HEK293T (cell line): ENCODE measurements around the gene NF1.

Experiments used
- BHLHE40 ChIP-seq: fragments of 450-650 bp; IDR thresholded peaks from 2 replicates; pipeline ENCODE4 v1.6.1; 2016; ENCODE audit warnings: mild to moderate bottlenecking, moderate library complexity, borderline replicate concordance
- CTBP1 ChIP-seq: fragments of 450-650 bp; IDR thresholded peaks from 2 replicates; pipeline ENCODE4 v1.6.1; 2016; ENCODE audit warnings: borderline replicate concordance
- ELF4 ChIP-seq: fragments of 450-650 bp; IDR thresholded peaks from 2 replicates; pipeline ENCODE4 v1.6.1; 2017; ENCODE audit warnings: antibody characterized with exemption
- FOXA1 ChIP-seq: fragments of 450-650 bp; IDR thresholded peaks from 2 replicates; pipeline ENCODE4 v1.6.1; 2016; ENCODE audit warnings: mild to moderate bottlenecking
- FOXK2 ChIP-seq: fragments of 450-650 bp; IDR thresholded peaks from 2 replicates; pipeline ENCODE4 v1.6.1; 2016; ENCODE audit warnings: mild to moderate bottlenecking
- FOXM1 ChIP-seq: fragments of 450-650 bp; IDR thresholded peaks from 2 replicates; pipeline ENCODE4 v1.6.1; 2017; ENCODE audit warnings: mild to moderate bottlenecking, borderline replicate concordance
- NFRKB ChIP-seq: fragments of 450-650 bp; IDR thresholded peaks from 2 replicates; pipeline ENCODE4 v1.6.1; 2016; ENCODE audit warnings: mild to moderate bottlenecking, moderate library complexity
- SP1 ChIP-seq: fragments of 450-650 bp; IDR thresholded peaks from 2 replicates; pipeline ENCODE4 v1.6.1; 2017
- SUZ12 ChIP-seq: fragments of 450-650 bp; IDR thresholded peaks from 2 replicates; pipeline ENCODE4 v1.6.1; 2016; ENCODE audit warnings: mild to moderate bottlenecking
- TARDBP ChIP-seq: fragments of 450-650 bp; IDR thresholded peaks from 2 replicates; pipeline ENCODE4 v1.6.1; 2016
- ZNF384 ChIP-seq: fragments of 450-650 bp; IDR thresholded peaks from 2 replicates; pipeline ENCODE4 v1.6.1; 2016

GRCh38 chr17:31224366-31224765 is 129.6 kb downstream of the NF1 start:
- TF ChIP-seq SUZ12 = no peak
- no peak for TF ChIP-seq CTBP1
- no peak for TF ChIP-seq FOXA1
- TF ChIP-seq FOXM1 = no peak
- no peak for TF ChIP-seq SP1
- no peak for TF ChIP-seq ZNF384
- no peak for TF ChIP-seq NFRKB
- TF ChIP-seq FOXK2 = no peak
- TF ChIP-seq TARDBP = no peak
- TF ChIP-seq BHLHE40 = no peak
- TF ChIP-seq ELF4 = no peak
